GM12892 (cell line): ENCODE measurements around the gene THBS1.

Source experiments
- POLR2A ChIP-seq: IDR thresholded peaks from 2 replicates; pipeline ENCODE4 v1.6.1; 2011; ENCODE audit warnings: low read depth, low read length, control low read depth
- TAF1 ChIP-seq: IDR thresholded peaks from 2 replicates; pipeline ENCODE4 v1.6.1; 2011; ENCODE audit warnings: low read depth, mild to moderate bottlenecking, control low read depth, low read length, borderline replicate concordance

DNA sequence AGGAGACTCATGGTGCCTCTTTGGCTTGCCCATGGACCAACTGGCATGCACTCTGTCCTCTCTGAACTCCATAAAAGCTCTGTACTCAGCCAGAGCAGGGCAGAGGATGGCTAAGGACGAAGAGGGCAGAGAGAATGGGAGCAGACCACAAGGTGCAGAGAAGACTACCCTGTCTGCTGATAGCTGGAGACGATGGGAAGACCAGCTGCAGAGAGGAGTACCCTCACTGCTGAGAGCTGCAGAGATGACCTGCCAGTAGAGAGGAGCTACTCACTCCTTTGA, 65.0 kb downstream of the THBS1 start:
- TF ChIP-seq POLR2A (no peak), TAF1 (no peak)
